ENCODE data around the gene UPF1. TPM values are rescaled to one million over a fixed set of nuclear protein-coding genes. Genes with fewer than 3 reads are reported as not detected.
A peak's percentile ranks its signal among the peaks of the same experiment; 100 is the strongest.

Gene UPF1
- total RNA-seq (100 to 1,000 TPM; 127 to 130 TPM), polyA plus RNA-seq (10 to 100 TPM in 1 of 2 donors, 1 to 10 TPM in 1; 2.6 to 21.9 TPM)

DNA sequence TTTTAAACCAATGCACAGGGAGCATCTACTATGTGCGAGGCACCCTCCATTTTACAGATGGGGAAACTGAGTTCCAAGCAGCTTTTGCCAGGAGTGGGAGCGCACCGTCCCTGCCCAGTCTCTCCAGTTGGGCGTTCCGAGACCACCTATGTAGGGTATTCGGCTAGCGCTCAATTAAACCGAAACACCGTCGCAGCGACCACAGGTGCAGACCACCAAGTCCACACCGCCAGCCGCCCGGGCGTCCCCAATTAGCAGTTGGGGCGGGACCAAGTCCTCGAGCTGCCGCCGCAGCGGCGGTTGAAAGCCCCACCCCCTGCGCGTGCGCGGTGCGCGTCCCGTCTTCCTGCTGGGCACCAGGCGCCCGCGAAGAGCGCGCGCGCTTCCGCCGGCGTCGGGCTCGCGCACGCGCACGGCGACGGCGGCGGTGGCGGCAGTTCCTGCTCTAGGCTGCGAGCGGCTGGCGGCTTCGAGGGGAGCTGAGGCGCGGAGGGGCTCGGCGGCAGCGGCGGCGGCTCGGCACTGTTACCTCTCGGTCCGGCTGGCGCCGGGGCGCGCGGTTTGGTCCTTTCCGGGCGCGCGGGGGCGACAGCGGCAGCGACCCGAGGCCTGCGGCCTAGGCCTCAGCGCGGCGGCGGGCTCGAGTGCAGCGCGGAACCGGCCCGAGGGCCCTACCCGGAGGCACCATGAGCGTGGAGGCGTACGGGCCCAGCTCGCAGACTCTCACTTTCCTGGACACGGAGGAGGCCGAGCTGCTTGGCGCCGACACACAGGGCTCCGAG lies at the start of gene UPF1:
TSS of gene UPF1 (plus strand) at position 436 of the 782 bp plus-strand sequence. CDS start at position 687, 251 bp downstream.
- peaks cover 29 to 47% (median 36%) of the 10 kb centered on the region in 4 donors for H3K4me1 Mint-ChIP-seq
- ChIA-PET POLR2A (ENCODE audit: partially characterized antibody) (interaction anchor here (0.5 to 2.8 kb wide), 31 partner anchors 9 to 550 kb away, joined by 3 to 19 read pairs (median 4); partner anchors contain the start of genes COPE, CRTC1, DDX49 and JUND), CTCF (ENCODE audit: partially characterized antibody) (interaction anchor here (0.8 to 2.4 kb wide), 5 partner anchors 12 to 288 kb away, joined by 3 to 12 read pairs (median 5); partner anchors contain the start of genes FKBP8 and REX1BD)
- H3K27me3 Mint-ChIP-seq = peaks cover 2 to 5% of the 10 kb centered on the region in 2 donors
- Histone ChIP-seq H3K9me3 (ENCODE audit: control insufficient read depth in 1 of 2, low read length in 2 of 2) (no peaks in the 10 kb centered on the region), H3K4me3 (ENCODE audit: low read length in 2 of 2) (peak within 1 kb of the TSS; percentile 64 to 85), H3K4me1 (ENCODE audit: insufficient read depth, low read length) (peaks cover 36% of the 10 kb centered on the region), H3K36me3 (ENCODE audit: insufficient read depth, low read length) (peaks cover 11% of the 10 kb centered on the region), H3K27ac (ENCODE audit: low read depth, low read length) (peak within 1 kb of the TSS; percentile 75), H3K27me3 (ENCODE audit: insufficient read depth, low read length) (no peaks in the 10 kb centered on the region)
- intact Hi-C loops (cut with micrococcal nuclease) = loop anchor here (1.0 kb wide), 2 partner anchors 148 to 195 kb away; partner anchors contain the start of gene CRTC1
- peak within 1 kb of the TSS; percentile 90 to 99 (median 95) for H3K4me3 Mint-ChIP-seq
- peaks cover 30 to 33% of the 10 kb centered on the region in 2 donors for H3K36me3 Mint-ChIP-seq
- peak; percentile 94 to 97 (median 95) for DNase-seq
- H3K9me3 Mint-ChIP-seq = peaks cover 0 to 9% (median 4%) of the 10 kb centered on the region in 8 donors
- peak within 1 kb of the TSS; percentile 89 to 96 (median 93) for H3K27ac Mint-ChIP-seq

DNA sequence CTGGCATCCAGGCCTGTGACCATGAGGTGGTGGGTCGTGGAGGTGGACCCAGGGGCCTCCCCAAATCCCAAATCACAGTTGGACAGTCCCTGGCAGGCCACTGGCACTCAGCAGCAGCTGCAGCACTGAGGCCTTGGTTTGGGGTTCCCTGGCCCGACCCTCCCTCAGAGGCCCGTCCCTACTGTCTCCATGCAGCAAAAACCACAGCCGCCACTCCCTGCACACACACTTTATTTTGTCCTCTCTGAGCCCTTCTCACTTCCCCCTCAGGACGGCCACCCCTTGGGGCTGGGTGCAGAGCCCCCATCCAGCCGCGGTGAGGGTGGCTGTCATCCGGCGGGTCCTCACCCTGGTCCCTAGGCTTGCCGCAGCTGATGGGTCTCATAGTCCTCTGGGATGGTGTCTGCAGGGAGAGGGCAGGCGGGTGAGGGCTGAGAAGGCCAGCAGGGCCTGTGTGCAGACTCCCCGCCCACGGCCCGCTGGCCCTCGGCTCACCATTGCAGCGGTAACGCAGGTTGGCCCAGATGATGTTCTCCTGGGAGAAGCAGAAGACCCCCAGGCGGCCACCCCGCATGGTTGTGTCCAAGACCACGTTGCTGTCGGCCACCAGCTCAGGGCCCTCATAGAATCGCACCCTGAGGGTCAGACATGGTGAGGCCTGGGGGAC lies 49.1 kb upstream of the UPF1 start:
- no peaks in the 10 kb centered on the region for H3K9me3 ChIP-seq (ENCODE audit: control insufficient read depth in 1 of 2, low read length in 2 of 2)
- H3K4me1 ChIP-seq (ENCODE audit: insufficient read depth, low read length) = peaks cover 6% of the 10 kb centered on the region
- no peak overlapping the region for H3K27ac Mint-ChIP-seq
- H3K36me3 ChIP-seq (ENCODE audit: insufficient read depth, low read length) = no peaks in the 10 kb centered on the region
- POLR2A ChIA-PET (ENCODE audit: partially characterized antibody) = no interaction called here
- no peaks in the 10 kb centered on the region for H3K9me3 Mint-ChIP-seq
- H3K27ac ChIP-seq (ENCODE audit: low read depth, low read length) = no peak overlapping the region
- peaks cover 5% of the 10 kb centered on the region for H3K27me3 ChIP-seq (ENCODE audit: insufficient read depth, low read length)
- DNase-seq = peak in 1 of 5 donors; percentile 9
- intact Hi-C loops (cut with micrococcal nuclease) = no loop called here
- no peak overlapping the region for H3K4me3 ChIP-seq (ENCODE audit: low read length in 2 of 2)
- H3K36me3 Mint-ChIP-seq = no peaks in the 10 kb centered on the region
- CTCF ChIA-PET (ENCODE audit: partially characterized antibody) = no interaction called here
- no peak overlapping the region for H3K4me3 Mint-ChIP-seq
- peaks cover 10 to 30% (median 18%) of the 10 kb centered on the region in 4 donors for H3K4me1 Mint-ChIP-seq
- peaks cover 17 to 26% of the 10 kb centered on the region in 2 donors for H3K27me3 Mint-ChIP-seq

DNA sequence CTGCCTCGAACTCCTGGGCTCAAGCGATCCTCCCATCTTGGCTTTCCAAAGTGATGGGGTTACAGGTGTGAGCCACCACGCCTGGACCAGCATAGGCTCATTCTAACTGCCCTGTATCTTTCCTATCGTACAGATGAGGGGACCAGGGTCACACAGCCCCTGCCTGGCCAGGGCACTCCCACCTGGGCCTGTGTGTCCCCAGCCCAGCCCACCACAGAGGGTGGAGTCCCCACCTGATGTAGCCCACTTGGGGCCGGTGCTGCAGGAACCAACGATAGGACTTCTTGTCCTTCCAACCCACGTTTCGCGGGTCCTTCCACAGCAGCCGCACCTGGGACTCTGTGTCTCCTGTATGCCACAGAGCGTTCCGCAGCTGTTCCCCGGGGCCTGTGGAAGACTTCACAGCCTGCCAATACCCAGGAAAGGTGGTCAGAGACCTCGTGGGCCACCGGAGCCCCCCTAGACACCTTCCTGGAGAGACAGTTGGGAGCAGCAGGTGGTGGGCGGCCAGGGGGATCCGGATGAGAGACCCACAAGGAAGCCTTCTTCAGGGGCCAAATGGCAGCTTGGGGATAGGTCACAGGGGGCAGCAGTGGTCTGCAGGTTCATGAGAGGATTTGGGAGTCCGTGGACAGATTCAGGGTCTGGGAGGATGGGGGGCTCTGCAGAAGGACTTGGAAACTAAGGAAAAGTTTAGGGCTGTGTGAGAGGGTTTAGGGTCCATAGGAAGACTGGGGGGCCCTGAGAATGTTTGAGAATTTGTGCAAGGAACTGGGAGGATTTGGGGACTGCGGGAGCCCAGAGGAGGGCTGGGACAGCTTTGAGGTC lies 47.6 kb upstream of the UPF1 start:
- Histone ChIP-seq H3K27ac (ENCODE audit: low read depth, low read length) (no peak overlapping the region), H3K36me3 (ENCODE audit: insufficient read depth, low read length) (no peaks in the 10 kb centered on the region), H3K27me3 (ENCODE audit: insufficient read depth, low read length) (peaks cover 11% of the 10 kb centered on the region), H3K4me3 (ENCODE audit: low read length in 2 of 2) (no peak overlapping the region), H3K9me3 (ENCODE audit: control insufficient read depth in 1 of 2, low read length in 2 of 2) (no peaks in the 10 kb centered on the region), H3K4me1 (ENCODE audit: insufficient read depth, low read length) (peaks cover 15% of the 10 kb centered on the region)
- H3K4me1 Mint-ChIP-seq = peaks cover 14 to 36% (median 22%) of the 10 kb centered on the region in 4 donors
- H3K27me3 Mint-ChIP-seq = peaks cover 21 to 32% of the 10 kb centered on the region in 2 donors
- H3K4me3 Mint-ChIP-seq = peak overlapping the region in 1 of 8 donors; percentile 13
- H3K27ac Mint-ChIP-seq = no peak overlapping the region
- DNase-seq = peak in 1 of 5 donors; percentile 35
- no peaks in the 10 kb centered on the region for H3K9me3 Mint-ChIP-seq
- ChIA-PET CTCF (ENCODE audit: partially characterized antibody) (no interaction called here), POLR2A (ENCODE audit: partially characterized antibody) (no interaction called here)
- intact Hi-C loops (cut with micrococcal nuclease) = no loop called here
- no peaks in the 10 kb centered on the region for H3K36me3 Mint-ChIP-seq

DNA sequence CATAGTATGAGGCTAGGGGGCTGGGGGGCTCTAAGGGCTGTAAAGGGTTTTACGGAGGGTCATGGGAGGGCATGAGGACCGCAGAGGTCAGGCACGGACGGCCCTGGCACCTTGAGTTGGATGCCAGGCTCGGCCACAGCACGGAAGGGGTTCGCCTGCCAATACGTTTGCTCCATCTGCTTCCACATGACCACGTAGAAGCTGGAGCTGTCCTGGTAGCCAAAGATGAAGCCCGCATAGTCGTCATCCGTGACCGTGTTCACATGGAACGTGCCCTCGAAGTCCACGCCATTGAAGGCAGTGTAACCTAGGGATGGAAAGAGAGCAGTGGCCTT lies 47.0 kb upstream of the UPF1 start:
- Histone ChIP-seq H3K4me3 (ENCODE audit: low read length in 2 of 2) (no peak overlapping the region), H3K9me3 (ENCODE audit: control insufficient read depth in 1 of 2, low read length in 2 of 2) (no peaks in the 10 kb centered on the region), H3K27ac (ENCODE audit: low read depth, low read length) (no peak overlapping the region), H3K36me3 (ENCODE audit: insufficient read depth, low read length) (no peaks in the 10 kb centered on the region), H3K4me1 (ENCODE audit: insufficient read depth, low read length) (peaks cover 21% of the 10 kb centered on the region), H3K27me3 (ENCODE audit: insufficient read depth, low read length) (peaks cover 14% of the 10 kb centered on the region)
- H3K9me3 Mint-ChIP-seq = no peaks in the 10 kb centered on the region
- peaks cover 22 to 34% of the 10 kb centered on the region in 2 donors for H3K27me3 Mint-ChIP-seq
- no peak overlapping the region for H3K27ac Mint-ChIP-seq
- no peaks in the 10 kb centered on the region for H3K36me3 Mint-ChIP-seq
- H3K4me3 Mint-ChIP-seq = peak overlapping the region in 2 of 8 donors; percentile 13 to 24
- peaks cover 16 to 42% (median 26%) of the 10 kb centered on the region in 4 donors for H3K4me1 Mint-ChIP-seq
- CTCF ChIA-PET (ENCODE audit: partially characterized antibody) = no interaction called here
- POLR2A ChIA-PET (ENCODE audit: partially characterized antibody) = no interaction called here
- DNase-seq = no peak
- intact Hi-C loops (cut with micrococcal nuclease) = no loop called here

DNA sequence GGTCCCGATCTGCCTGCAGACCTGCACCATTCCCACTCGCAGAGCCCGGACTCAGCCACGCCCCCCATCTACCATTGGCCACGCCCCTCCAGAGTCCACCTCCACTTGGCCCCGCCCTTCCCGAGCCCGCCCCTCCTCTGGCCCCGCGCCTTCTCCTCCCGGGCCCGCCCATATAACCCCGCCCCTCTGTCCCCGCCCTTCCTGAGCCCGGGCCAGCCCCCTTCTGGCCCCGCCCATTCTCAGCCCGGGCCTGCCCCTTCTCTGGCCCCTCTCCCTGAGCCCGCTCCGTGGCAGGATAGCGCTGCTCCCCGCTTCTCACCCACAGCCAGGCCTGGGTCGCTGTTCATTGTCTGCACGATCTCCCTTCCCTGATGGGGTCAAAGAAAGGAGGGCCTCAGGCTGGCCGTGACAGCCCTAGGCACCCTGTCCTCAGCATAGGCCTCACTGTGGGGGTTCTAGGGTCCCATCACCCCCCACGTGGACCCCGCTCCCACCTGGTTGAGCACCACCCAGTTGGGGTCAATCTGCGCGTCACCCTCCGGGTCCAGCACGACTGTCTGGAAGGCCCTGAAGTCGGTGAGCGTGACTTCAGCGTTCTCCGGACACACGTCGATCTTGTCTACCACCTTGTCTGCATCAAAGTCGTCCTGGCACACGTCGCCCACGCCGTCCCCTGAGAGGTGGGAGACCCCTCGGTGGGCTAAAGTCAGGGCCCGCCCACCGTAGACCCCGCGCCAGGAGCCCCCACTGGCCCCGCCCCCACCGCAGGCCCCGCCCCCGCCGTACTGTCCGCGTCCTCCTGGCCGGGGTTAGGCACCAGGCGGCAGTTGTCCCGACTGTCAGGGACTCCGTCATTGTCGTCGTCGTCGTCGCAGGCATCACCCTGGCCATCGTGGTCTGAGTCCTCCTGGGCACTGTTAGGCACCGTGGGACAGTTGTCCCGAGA lies 46.3 kb upstream of the UPF1 start:
- Histone ChIP-seq H3K27ac (ENCODE audit: low read depth, low read length) (no peak overlapping the region), H3K36me3 (ENCODE audit: insufficient read depth, low read length) (no peaks in the 10 kb centered on the region), H3K4me3 (ENCODE audit: low read length in 2 of 2) (no peak overlapping the region), H3K4me1 (ENCODE audit: insufficient read depth, low read length) (peaks cover 27% of the 10 kb centered on the region), H3K9me3 (ENCODE audit: control insufficient read depth in 1 of 2, low read length in 2 of 2) (no peaks in the 10 kb centered on the region), H3K27me3 (ENCODE audit: insufficient read depth, low read length) (peaks cover 17% of the 10 kb centered on the region)
- Mint-ChIP-seq H3K36me3 (no peaks in the 10 kb centered on the region), H3K4me3 (peak overlapping the region; percentile 21 to 78 (median 48)), H3K27ac (peak overlapping the region in 3 of 7 donors; percentile 22 to 80 (median 23)), H3K4me1 (peaks cover 20 to 46% (median 31%) of the 10 kb centered on the region in 4 donors), H3K27me3 (peaks cover 26 to 38% of the 10 kb centered on the region in 2 donors), H3K9me3 (no peaks in the 10 kb centered on the region)
- ChIA-PET POLR2A (ENCODE audit: partially characterized antibody) (no interaction called here), CTCF (ENCODE audit: partially characterized antibody) (no interaction called here)
- peak in 4 of 5 donors; percentile 29 to 69 (median 48) for DNase-seq
- intact Hi-C loops (cut with micrococcal nuclease) = no loop called here

DNA sequence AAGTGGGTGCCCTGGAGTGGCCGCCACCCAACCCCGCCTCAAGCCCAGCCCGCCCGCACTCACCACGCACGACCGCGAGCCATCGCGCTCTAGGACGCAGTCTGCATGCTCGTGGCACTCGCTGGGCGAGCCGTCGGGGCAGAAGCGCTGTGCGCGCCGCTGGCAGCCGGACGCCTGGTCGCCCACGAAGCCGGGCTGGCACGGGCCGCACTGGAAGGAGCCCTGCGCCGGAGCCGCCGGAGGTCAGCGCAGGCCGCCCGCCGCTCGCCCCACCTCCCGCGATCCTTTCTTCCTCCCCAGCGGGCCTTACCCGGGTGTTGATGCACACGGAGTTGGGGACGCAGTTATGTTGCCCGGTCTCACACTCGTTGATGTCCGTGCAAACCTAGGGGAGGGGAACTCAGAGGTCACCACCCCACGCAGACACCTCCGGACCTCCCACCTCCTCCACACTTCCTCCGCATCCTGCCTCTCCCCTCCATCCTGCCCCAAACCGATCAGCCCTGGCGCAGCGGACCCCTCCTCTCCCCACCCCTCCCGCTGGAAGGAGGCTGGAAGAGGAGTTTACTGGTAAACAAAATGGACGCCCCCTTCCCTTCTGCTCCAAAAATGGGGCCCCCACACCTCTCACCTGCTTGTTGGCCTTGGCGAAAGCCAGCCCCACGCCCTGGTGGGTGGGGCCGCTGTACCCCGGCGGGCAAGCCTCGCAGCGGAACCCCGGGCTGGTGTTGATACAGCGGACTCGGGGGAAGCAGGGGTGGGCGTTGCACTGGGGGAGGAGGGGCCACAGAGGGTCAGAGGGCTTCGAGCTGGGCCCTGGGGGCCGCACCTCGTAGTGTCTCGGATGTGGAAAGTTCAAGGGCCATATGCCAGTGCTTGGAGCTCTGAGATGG lies 43.0 kb upstream of the UPF1 start:
- no peaks in the 10 kb centered on the region for H3K36me3 ChIP-seq (ENCODE audit: insufficient read depth, low read length)
- no peaks in the 10 kb centered on the region for H3K36me3 Mint-ChIP-seq
- H3K27me3 Mint-ChIP-seq = peaks cover 39 to 59% of the 10 kb centered on the region in 2 donors
- no peaks in the 10 kb centered on the region for H3K9me3 Mint-ChIP-seq
- CTCF ChIA-PET (ENCODE audit: partially characterized antibody) = no interaction called here
- H3K4me1 ChIP-seq (ENCODE audit: insufficient read depth, low read length) = peaks cover 31% of the 10 kb centered on the region
- intact Hi-C loops (cut with micrococcal nuclease) = no loop called here
- no peak overlapping the region for H3K27ac ChIP-seq (ENCODE audit: low read depth, low read length)
- POLR2A ChIA-PET (ENCODE audit: partially characterized antibody) = no interaction called here
- peak overlapping the region; percentile 36 to 89 (median 78) for H3K4me3 Mint-ChIP-seq
- peaks cover 20 to 52% (median 37%) of the 10 kb centered on the region in 4 donors for H3K4me1 Mint-ChIP-seq
- H3K27me3 ChIP-seq (ENCODE audit: insufficient read depth, low read length) = peaks cover 29% of the 10 kb centered on the region
- H3K4me3 ChIP-seq (ENCODE audit: low read length in 2 of 2) = no peak overlapping the region
- H3K9me3 ChIP-seq (ENCODE audit: control insufficient read depth in 1 of 2, low read length in 2 of 2) = no peaks in the 10 kb centered on the region
- DNase-seq = no peak
- peak overlapping the region in 2 of 7 donors; percentile 49 to 72 for H3K27ac Mint-ChIP-seq

Data from CD4-positive, alpha-beta memory T cell (primary cell).